ENCODE measurements around the gene GABRG3.

GABRG3 gene

GRCh38 chr15:27058939-27059338 is 88.0 kb downstream of the GABRG3 start:
- TF ChIP-seq ZNF510 (tag by site-specific recombination; IDR thresholded peaks at IDR 0.05; ENCODE audit: insufficient replicate concordance) (no peak), ZBTB26 (tag by site-specific recombination; optimal IDR thresholded peaks at IDR 0.05) (no peak), TRIM28 (IDR thresholded peaks at IDR 0.05; ENCODE audit: borderline replicate concordance, low read length) (no peak), OVOL3 (tag by site-specific recombination; IDR thresholded peaks at IDR 0.05) (no peak), ZNF121 (tag by site-specific recombination; IDR thresholded peaks at IDR 0.05) (no peak), ZNF791 (tag by site-specific recombination; IDR thresholded peaks at IDR 0.05) (no peak), ZFP37 (tag by site-specific recombination; IDR thresholded peaks at IDR 0.05) (no peak), WT1 (tag by site-specific recombination; IDR thresholded peaks at IDR 0.05) (no peak), ZNF518A (tag by site-specific recombination; conservative IDR thresholded peaks at IDR 0.05; ENCODE audit: low read depth) (no peak), ZNF416 (tag by site-specific recombination; IDR thresholded peaks at IDR 0.05) (no peak), ZBTB11 (tag by site-specific recombination; conservative IDR thresholded peaks at IDR 0.05; ENCODE audit: low read depth) (no peak), KLF1 (tag by site-specific recombination; IDR thresholded peaks at IDR 0.05) (no peak), ZNF561 (tag by site-specific recombination; IDR thresholded peaks at IDR 0.05; ENCODE audit: borderline replicate concordance) (no peak), GLI4 (tag by site-specific recombination; IDR thresholded peaks at IDR 0.05) (no peak), KLF17 (tag by site-specific recombination; IDR thresholded peaks at IDR 0.05) (no peak), ZNF645 (tag by site-specific recombination; IDR thresholded peaks at IDR 0.05) (no peak), ZNF350 (tag by site-specific recombination; IDR thresholded peaks at IDR 0.05) (no peak), ZNF155 (tag by site-specific recombination; IDR thresholded peaks at IDR 0.05) (no peak), ZNF354C (tag by site-specific recombination; IDR thresholded peaks at IDR 0.05; ENCODE audit: borderline replicate concordance, low read depth) (no peak)
- Histone ChIP-seq H3K4me1 (ENCODE audit: control insufficient read depth, insufficient read depth, low read length) (no peaks in the 10 kb centered on the region), H3K9me3 (ENCODE audit: control insufficient read depth, insufficient read depth, low read depth, low read length) (no peaks in the 10 kb centered on the region), H3K27ac (ENCODE audit: extremely low read depth, low read depth, low read length) (no peak overlapping the region), H3K4me3 (ENCODE audit: low read depth, low read length) (no peak overlapping the region), H3K36me3 (ENCODE audit: control insufficient read depth in 2 of 2, insufficient read depth in 1 of 2, low read length in 2 of 2) (no peaks in the 10 kb centered on the region)
- ChIA-PET CTCF (interaction anchor here (0.5 to 3.2 kb wide), 13 partner anchors 9 to 299 kb away, joined by 3 to 25 read pairs (median 3); no protein-coding TSS in a partner anchor), POLR2A (no interaction called here)
